IMR-90 (cell line): Measurements from ENCODE around the gene AGAP1. TPM values are rescaled to one million over a fixed set of nuclear protein-coding genes. Genes with fewer than 3 reads are reported as not detected.

Experiments
- ATAC-seq: fragments of 200-7000 bp; cut with Tn5 transposase; 2 replicates; pipeline ENCODE4 v1.9.1; 2020; ENCODE audit warnings: low read depth, mild to moderate bottlenecking, moderate library complexity
- BruUV-seq: library from RNA; stranded (reverse); fragments of 400-500 nt; replicated peaks from 2 replicates; lab custom pipeline; 2021; lab: Mats Ljungman, UMichigan
- CTCF ChIA-PET: fragments of 300-600 bp; formaldehyde crosslinking; extraction: SDS; loops from one replicate; lab custom pipeline; 2021; ENCODE audit warnings: antibody characterized with exemption; lab: Yijun Ruan, JAX
- POLR2A ChIA-PET: fragments of 300-600 bp; sonication (Branson Sonifier 250); formaldehyde crosslinking; loops from one replicate; lab custom pipeline; 2022; ENCODE audit warnings: antibody characterized with exemption; ENCODE audit not compliant: unreplicated experiment; lab: Charles Lee
- DNase-seq: peaks from one replicate; pipeline ENCODE4 v3.0.0; 2013
- H2AFZ ChIP-seq: replicated peaks from 2 replicates; pipeline ENCODE3; 2013; ENCODE audit warnings: low read length, mild to moderate bottlenecking; ENCODE audit not compliant: poor library complexity
- H2AK5ac ChIP-seq: 2 replicates; pipeline ENCODE4 v1.6.1; 2013; ENCODE audit warnings: low read depth, low read length, inconsistent platforms
- H2AK9ac ChIP-seq: replicated peaks from 2 replicates; pipeline ENCODE3; 2013; ENCODE audit warnings: mild to moderate bottlenecking, low read depth, low read length, moderate library complexity; ENCODE audit not compliant: poor library complexity
- H2BK120ac ChIP-seq: 2 replicates; pipeline ENCODE4 v1.6.1; 2013; ENCODE audit warnings: low read depth, low read length, inconsistent platforms
- H2BK15ac ChIP-seq: 3 replicates; pipeline ENCODE4 v1.6.1; 2013; ENCODE audit warnings: low read depth, low read length, inconsistent platforms
- H2BK20ac ChIP-seq: 2 replicates; pipeline ENCODE4 v1.6.1; 2013; ENCODE audit warnings: low read depth, mild to moderate bottlenecking, inconsistent platforms, low read length, moderate library complexity
- H2BK5ac ChIP-seq: 2 replicates; pipeline ENCODE4 v1.6.1; 2013; ENCODE audit warnings: mild to moderate bottlenecking, low read depth, low read length, inconsistent platforms; ENCODE audit not compliant: poor library complexity, severe bottlenecking
- H3K14ac ChIP-seq: replicated peaks from 2 replicates; pipeline ENCODE4 v1.6.1; 2013; ENCODE audit warnings: low read depth, low read length, inconsistent platforms
- H3K18ac ChIP-seq: 2 replicates; pipeline ENCODE4 v1.6.1; 2013; ENCODE audit warnings: low read depth, low read length, control low read depth
- H3K23ac ChIP-seq: 2 replicates; pipeline ENCODE4 v1.6.1; 2013; ENCODE audit warnings: low read depth, low read length, inconsistent platforms
- H3K27ac ChIP-seq: 2 replicates; pipeline ENCODE4 v1.5.1; 2013; ENCODE audit warnings: mild to moderate bottlenecking, control low read depth, low read length; ENCODE audit not compliant: insufficient read depth
- H3K27me3 ChIP-seq: 2 replicates; pipeline ENCODE4 v1.6.1; 2013; ENCODE audit warnings: low read length; ENCODE audit not compliant: control insufficient read depth, insufficient read depth
- H3K36me3 ChIP-seq: 2 replicates; pipeline ENCODE4 v1.6.1; 2013; ENCODE audit warnings: low read length, mixed read lengths; ENCODE audit not compliant: control insufficient read depth, insufficient read depth
- H3K4ac ChIP-seq: 2 replicates; pipeline ENCODE4 v1.6.1; 2013; ENCODE audit warnings: low read depth, low read length, inconsistent platforms
- H3K4me1 ChIP-seq: 2 replicates; pipeline ENCODE4 v1.6.1; 2013; ENCODE audit warnings: low read length, mixed read lengths; ENCODE audit not compliant: control insufficient read depth, insufficient read depth
- H3K4me2 ChIP-seq: 2 replicates; pipeline ENCODE4 v1.6.1; 2013; ENCODE audit warnings: low read depth, mild to moderate bottlenecking, control low read depth, low read length, moderate library complexity
- H3K4me3 ChIP-seq: 2 replicates; pipeline ENCODE4 v1.5.1; 2013; ENCODE audit warnings: low read depth, mild to moderate bottlenecking, control low read depth, low read length, moderate library complexity; ENCODE audit not compliant: insufficient read depth
- H3K56ac ChIP-seq: 2 replicates; pipeline ENCODE4 v1.6.1; 2013; ENCODE audit warnings: low read length, inconsistent platforms; ENCODE audit not compliant: insufficient read depth; ENCODE audit errors: extremely low read depth
- H3K79me1 ChIP-seq, 2 experiments: 2 replicates each; pipeline ENCODE4 v1.6.1; 2013; ENCODE audit warnings: low read length in 2 of 2, inconsistent platforms in 1 of 2, low read depth in 1 of 2
- H3K9ac ChIP-seq: 2 replicates; pipeline ENCODE4 v1.6.1; 2013; ENCODE audit warnings: low read depth, low read length, control low read depth
- H3K9me1 ChIP-seq: 2 replicates; pipeline ENCODE4 v1.6.1; 2013; ENCODE audit warnings: low read length, inconsistent platforms; ENCODE audit not compliant: insufficient read depth
- H3K9me3 ChIP-seq: 2 replicates; pipeline ENCODE4 v1.6.1; 2013; ENCODE audit warnings: low read length; ENCODE audit not compliant: control insufficient read depth, insufficient read depth
- H4K20me1 ChIP-seq: 2 replicates; pipeline ENCODE4 v1.6.1; 2013; ENCODE audit warnings: low read length, inconsistent platforms; ENCODE audit not compliant: insufficient read depth
- H4K5ac ChIP-seq: 2 replicates; pipeline ENCODE4 v1.6.1; 2013; ENCODE audit warnings: mild to moderate bottlenecking, low read depth, low read length, control low read depth
- H4K8ac ChIP-seq, 2 experiments: 2 replicates each; pipeline ENCODE4 v1.6.1; 2013; ENCODE audit warnings: low read depth in 2 of 2, low read length in 2 of 2, control low read depth in 1 of 2, inconsistent platforms in 1 of 2
- H4K91ac ChIP-seq: 2 replicates; pipeline ENCODE4 v1.6.1; 2013; ENCODE audit warnings: low read depth, low read length, inconsistent platforms; ENCODE audit not compliant: insufficient read depth
- CEBPB ChIP-seq: IDR thresholded peaks from 2 replicates; pipeline ENCODE4 v1.6.1; 2012; ENCODE audit warnings: low read depth, low read length, improper control_type of control experiment
- MXI1 ChIP-seq: IDR thresholded peaks from 2 replicates; pipeline ENCODE4 v1.6.1; 2012; ENCODE audit warnings: low read depth, mild to moderate bottlenecking, low read length, moderate library complexity, borderline replicate concordance
- NFE2L2 ChIP-seq: fragments of 150-350 bp; IDR thresholded peaks from 2 replicates; pipeline ENCODE4 v1.6.1; 2016; ENCODE audit warnings: low read depth, mild to moderate bottlenecking, low read length
- POLR2A ChIP-seq: IDR thresholded peaks from 2 replicates; pipeline ENCODE4 v1.6.1; 2012; ENCODE audit warnings: mild to moderate bottlenecking, low read depth, low read length
- RCOR1 ChIP-seq: IDR thresholded peaks from 2 replicates; pipeline ENCODE4 v1.6.1; 2012; ENCODE audit warnings: mild to moderate bottlenecking, low read length, improper control_type of control experiment; ENCODE audit not compliant: insufficient replicate concordance
- RFX5 ChIP-seq: IDR thresholded peaks from 2 replicates; pipeline ENCODE4 v1.8.0; 2012; ENCODE audit warnings: low read depth, mild to moderate bottlenecking, low read length, moderate library complexity
- WGBS, 2 experiments: methylation state at CpG; one replicate each; pipeline versions ENCODE4 v1.1.5 to v1.1.7; 2013; ENCODE audit warnings: missing lambda C conversion rate in 2 of 2; ENCODE audit not compliant: insufficient read length in 1 of 2; ENCODE audit errors: extremely low coverage in 2 of 2; 5-methylcytosine and 5-hydroxymethylcytosine counted together
- dilution Hi-C: fragments of 300-500 bp; cut with HindIII; formaldehyde crosslinking; loops from one replicate; pipeline ENCODE4 v1.14.3; 2018; ENCODE audit warnings: low sequenced_read_pairs; ENCODE audit not compliant: unreplicated experiment
- in situ Hi-C: fragments of 300-500 bp; cut with MboI; formaldehyde crosslinking; loops from 3 replicates; pipeline ENCODE4 v1.14.3; 2019; ENCODE audit warnings: low sequenced_read_pairs, inconsistent platforms, mixed read lengths
- intact Hi-C: fragments of 100-400 bp; cut with micrococcal nuclease; formaldehyde crosslinking; loops from 2 replicates; pipeline ENCODE4 v1.10.0; 2022
- polyA plus RNA-seq, 3 experiments: library from polyadenylated mRNA; depleted of rRNA; stranded (reverse); fragments of >200 nt; gene quantifications; 2 replicates each; pipeline ENCODE4 v1.2.3, GENCODE V29; 2012; ENCODE audit warnings: low replicate concordance in 1 of 3
- total RNA-seq: library from RNA; depleted of rRNA; stranded (reverse); fragments of >200 nt; gene quantifications from 2 replicates; pipeline ENCODE4 v1.2.3, GENCODE V29; 2012
- TF ChIP-seq, protein P1 (sequence below): fragments of 150-350 bp; IDR thresholded peaks from 2 replicates; pipeline ENCODE4 v1.6.1; 2016; ENCODE audit warnings: low read depth, mild to moderate bottlenecking, low read length, moderate library complexity, borderline replicate concordance
- TF ChIP-seq, protein P2 (sequence below): conservative IDR thresholded peaks from 2 replicates; pipeline ENCODE4 v1.5.1; 2012; ENCODE audit warnings: mild to moderate bottlenecking, low read depth, low read length, improper control_type of control experiment

AGAP1 gene
- total and polyA plus RNA-seq, 2 of the 4 experiments (the other 2 are of a cell fraction) = 15.1 to 16.4 TPM

DNA sequence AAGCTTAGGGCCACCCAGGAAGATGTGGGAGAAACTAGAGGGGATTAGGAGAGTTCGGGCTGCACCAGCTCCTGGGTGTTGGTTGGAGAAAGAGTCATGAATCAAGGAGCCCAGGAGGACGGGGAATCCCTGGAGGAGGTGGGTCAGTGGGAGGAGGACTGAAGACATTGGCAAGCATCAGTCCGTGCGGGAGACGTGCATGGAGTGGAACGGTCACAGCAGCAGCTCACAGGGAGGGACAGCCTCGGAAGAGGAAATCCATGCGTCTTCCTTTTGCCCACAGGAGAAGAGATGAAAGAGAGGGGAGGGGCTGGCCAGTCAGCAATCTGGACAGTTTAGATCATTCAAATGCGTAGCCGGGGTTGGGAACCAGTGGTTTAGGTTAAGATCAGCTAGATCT, 495.7 kb downstream of the AGAP1 start:
- no peaks in the 10 kb centered on the region for H3K36me3 ChIP-seq
- H2BK20ac ChIP-seq = no peak overlapping the region
- H3K9ac ChIP-seq = no peak overlapping the region
- no peak overlapping the region for H3K14ac ChIP-seq
- no peak for DNase-seq
- no peak overlapping the region for H3K23ac ChIP-seq
- H3K4ac ChIP-seq = no peak overlapping the region
- no peaks in the 10 kb centered on the region; the same call in 1 of the 2 replicates for H3K9me1 ChIP-seq
- ChIA-PET CTCF (no interaction called here), POLR2A (no interaction called here)
- H3K4me1 ChIP-seq = no peaks in the 10 kb centered on the region
- H3K27ac ChIP-seq = no peak overlapping the region
- H3K4me3 ChIP-seq = no peak overlapping the region
- WGBS, 2 experiments = no CpG with 5 or more reads among the region's 10 CpGs
- H3K18ac ChIP-seq = no peak overlapping the region
- no peak overlapping the region for H2AFZ ChIP-seq
- no peak overlapping the region for H3K56ac ChIP-seq
- intact Hi-C loops = no loop called here
- dilution Hi-C loops = no loop called here
- 0 out of 4 replicates have a peak, but pooled peaks cover 0 to 4% of the 10 kb centered on the region in 2 experiments for H3K79me1 ChIP-seq
- H3K4me2 ChIP-seq = no peak overlapping the region
- H3K9me3 ChIP-seq = no peaks in the 10 kb centered on the region
- H2BK120ac ChIP-seq = no peak overlapping the region
- H2AK5ac ChIP-seq = no peak overlapping the region
- no peak overlapping the region for H4K8ac ChIP-seq
- TF ChIP-seq POLR2A = no peak
- TF ChIP-seq MXI1 = no peak
- TF ChIP-seq RFX5 = no peak
- no peak for TF ChIP-seq CEBPB
- TF ChIP-seq, protein P1, sequence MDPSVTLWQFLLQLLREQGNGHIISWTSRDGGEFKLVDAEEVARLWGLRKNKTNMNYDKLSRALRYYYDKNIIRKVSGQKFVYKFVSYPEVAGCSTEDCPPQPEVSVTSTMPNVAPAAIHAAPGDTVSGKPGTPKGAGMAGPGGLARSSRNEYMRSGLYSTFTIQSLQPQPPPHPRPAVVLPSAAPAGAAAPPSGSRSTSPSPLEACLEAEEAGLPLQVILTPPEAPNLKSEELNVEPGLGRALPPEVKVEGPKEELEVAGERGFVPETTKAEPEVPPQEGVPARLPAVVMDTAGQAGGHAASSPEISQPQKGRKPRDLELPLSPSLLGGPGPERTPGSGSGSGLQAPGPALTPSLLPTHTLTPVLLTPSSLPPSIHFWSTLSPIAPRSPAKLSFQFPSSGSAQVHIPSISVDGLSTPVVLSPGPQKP = no peak
- no peak for TF ChIP-seq NFE2L2
- TF ChIP-seq, protein P2, sequence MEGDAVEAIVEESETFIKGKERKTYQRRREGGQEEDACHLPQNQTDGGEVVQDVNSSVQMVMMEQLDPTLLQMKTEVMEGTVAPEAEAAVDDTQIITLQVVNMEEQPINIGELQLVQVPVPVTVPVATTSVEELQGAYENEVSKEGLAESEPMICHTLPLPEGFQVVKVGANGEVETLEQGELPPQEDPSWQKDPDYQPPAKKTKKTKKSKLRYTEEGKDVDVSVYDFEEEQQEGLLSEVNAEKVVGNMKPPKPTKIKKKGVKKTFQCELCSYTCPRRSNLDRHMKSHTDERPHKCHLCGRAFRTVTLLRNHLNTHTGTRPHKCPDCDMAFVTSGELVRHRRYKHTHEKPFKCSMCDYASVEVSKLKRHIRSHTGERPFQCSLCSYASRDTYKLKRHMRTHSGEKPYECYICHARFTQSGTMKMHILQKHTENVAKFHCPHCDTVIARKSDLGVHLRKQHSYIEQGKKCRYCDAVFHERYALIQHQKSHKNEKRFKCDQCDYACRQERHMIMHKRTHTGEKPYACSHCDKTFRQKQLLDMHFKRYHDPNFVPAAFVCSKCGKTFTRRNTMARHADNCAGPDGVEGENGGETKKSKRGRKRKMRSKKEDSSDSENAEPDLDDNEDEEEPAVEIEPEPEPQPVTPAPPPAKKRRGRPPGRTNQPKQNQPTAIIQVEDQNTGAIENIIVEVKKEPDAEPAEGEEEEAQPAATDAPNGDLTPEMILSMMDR = no peak
- no peak for TF ChIP-seq RCOR1
- H4K20me1 ChIP-seq = 0 out of 2 replicates have a peak, but pooled peaks cover 4% of the 10 kb centered on the region
- H2AK9ac ChIP-seq = no peak overlapping the region
- in situ Hi-C loops = no loop called here
- no peaks in the 10 kb centered on the region for H3K27me3 ChIP-seq
- no peak for ATAC-seq
- no peak overlapping the region for H2BK15ac ChIP-seq
- H4K5ac ChIP-seq = no peak overlapping the region
- no TSS peak for BruUV-seq
- no peak overlapping the region for H4K91ac ChIP-seq
- no peak overlapping the region for H2BK5ac ChIP-seq
